ENCODE measurements around the gene SUN1. TPM values are rescaled to one million over a fixed set of nuclear protein-coding genes. Genes with fewer than 3 reads are reported as not detected.

The SUN1 gene
- total RNA-seq, 5 donors from 2014 or later (not counting 1 experiment from before 2014, with no cell fraction given) = 90.8 to 299 (median 279) TPM

GRCh38 chr7:916291-916941 lies 84.1 kb downstream of the SUN1 start:
- no peaks in the 10 kb centered on the region for H3K36me3 Mint-ChIP-seq
- peaks cover 11 to 18% (median 13%) of the 10 kb centered on the region in 3 donors for H3K4me1 Mint-ChIP-seq
- H3K27ac ChIP-seq (ENCODE audit: low read length) = no peak overlapping the region
- no peaks in the 10 kb centered on the region for H3K9me3 Mint-ChIP-seq
- CTCF ChIA-PET = no interaction called here
- no peak overlapping the region for H3K27ac Mint-ChIP-seq
- no peaks in the 10 kb centered on the region for H3K27me3 Mint-ChIP-seq
- no peaks in the 10 kb centered on the region for H3K27me3 ChIP-seq (replicated peaks in 1 of 2; ENCODE audit: control insufficient read depth in 2 of 2, extremely low read depth in 1 of 2, insufficient read depth in 2 of 2, low read length in 1 of 2)
- 92% methylated on average over 8 of the region's 17 CpGs for WGBS (ENCODE audit: insufficient coverage)
- DNase-seq = no peak
- H3K9me3 ChIP-seq = no peaks in the 10 kb centered on the region
- H3K4me1 ChIP-seq (ENCODE audit: control insufficient read depth in 1 of 2, extremely low read depth in 1 of 2, insufficient read depth in 2 of 2, low read length in 2 of 2) = peaks cover 0 to 17% of the 10 kb centered on the region in 2 experiments
- no peak overlapping the region for H3K4me3 ChIP-seq (ENCODE audit: control insufficient read depth in 1 of 2, extremely low read depth in 1 of 2, low read length in 1 of 2)
- ATAC-seq (replicated peaks in 1 of 4) = no peak
- no peak overlapping the region for H3K4me3 Mint-ChIP-seq
- POLR2A ChIA-PET = no interaction called here
- no peaks in the 10 kb centered on the region for H3K36me3 ChIP-seq (ENCODE audit: control insufficient read depth in 2 of 2, extremely low read depth in 1 of 2, insufficient read depth in 1 of 2, low read length in 1 of 2)

GRCh38 chr7:917255-918117 lies 85.2 kb downstream of the SUN1 start:
- Histone ChIP-seq H3K4me3 (ENCODE audit: control insufficient read depth in 1 of 2, extremely low read depth in 1 of 2, low read length in 1 of 2) (no peak overlapping the region), H3K4me1 (ENCODE audit: control insufficient read depth in 1 of 2, extremely low read depth in 1 of 2, insufficient read depth in 2 of 2, low read length in 2 of 2) (peaks cover 7 to 27% of the 10 kb centered on the region in 2 experiments), H3K9me3 (no peaks in the 10 kb centered on the region), H3K36me3 (ENCODE audit: control insufficient read depth in 2 of 2, extremely low read depth in 1 of 2, insufficient read depth in 1 of 2, low read length in 1 of 2) (no peaks in the 10 kb centered on the region), H3K27me3 (replicated peaks in 1 of 2; ENCODE audit: control insufficient read depth in 2 of 2, extremely low read depth in 1 of 2, insufficient read depth in 2 of 2, low read length in 1 of 2) (no peaks in the 10 kb centered on the region), H3K27ac (ENCODE audit: low read length) (no peak overlapping the region)
- no peak for DNase-seq
- ChIA-PET POLR2A (no interaction called here), CTCF (no interaction called here)
- WGBS (ENCODE audit: insufficient coverage) = 95% methylated on average over 22 of the region's 33 CpGs
- no peaks in the 10 kb centered on the region for H3K27me3 Mint-ChIP-seq
- H3K27ac Mint-ChIP-seq = no peak overlapping the region
- H3K36me3 Mint-ChIP-seq = no peaks in the 10 kb centered on the region
- H3K4me3 Mint-ChIP-seq = no peak overlapping the region
- no peaks in the 10 kb centered on the region for H3K9me3 Mint-ChIP-seq
- no peak for ATAC-seq (replicated peaks in 1 of 4)
- peaks cover 14 to 25% (median 17%) of the 10 kb centered on the region in 3 donors for H3K4me1 Mint-ChIP-seq

GRCh38 chr7:918118-918425 lies 85.8 kb downstream of the SUN1 start:
- H3K9me3 ChIP-seq = no peaks in the 10 kb centered on the region
- H3K36me3 ChIP-seq (ENCODE audit: control insufficient read depth in 2 of 2, extremely low read depth in 1 of 2, insufficient read depth in 1 of 2, low read length in 1 of 2) = no peaks in the 10 kb centered on the region
- WGBS (ENCODE audit: insufficient coverage) = 89% methylated on average over 8 of the region's 9 CpGs
- no peaks in the 10 kb centered on the region for H3K27me3 ChIP-seq (replicated peaks in 1 of 2; ENCODE audit: control insufficient read depth in 2 of 2, extremely low read depth in 1 of 2, insufficient read depth in 2 of 2, low read length in 1 of 2)
- no peak overlapping the region for H3K4me3 ChIP-seq (ENCODE audit: control insufficient read depth in 1 of 2, extremely low read depth in 1 of 2, low read length in 1 of 2)
- Mint-ChIP-seq H3K27me3 (no peaks in the 10 kb centered on the region), H3K9me3 (no peaks in the 10 kb centered on the region), H3K36me3 (no peaks in the 10 kb centered on the region), H3K27ac (no peak overlapping the region), H3K4me3 (no peak overlapping the region), H3K4me1 (peaks cover 15 to 30% (median 22%) of the 10 kb centered on the region in 3 donors)
- H3K4me1 ChIP-seq (ENCODE audit: control insufficient read depth in 1 of 2, extremely low read depth in 1 of 2, insufficient read depth in 2 of 2, low read length in 2 of 2) = peaks cover 11 to 32% of the 10 kb centered on the region in 2 experiments
- POLR2A ChIA-PET = no interaction called here
- ATAC-seq (replicated peaks in 1 of 4) (no peak), DNase-seq (no peak)
- no peak overlapping the region for H3K27ac ChIP-seq (ENCODE audit: low read length)
- CTCF ChIA-PET = no interaction called here

DNA sequence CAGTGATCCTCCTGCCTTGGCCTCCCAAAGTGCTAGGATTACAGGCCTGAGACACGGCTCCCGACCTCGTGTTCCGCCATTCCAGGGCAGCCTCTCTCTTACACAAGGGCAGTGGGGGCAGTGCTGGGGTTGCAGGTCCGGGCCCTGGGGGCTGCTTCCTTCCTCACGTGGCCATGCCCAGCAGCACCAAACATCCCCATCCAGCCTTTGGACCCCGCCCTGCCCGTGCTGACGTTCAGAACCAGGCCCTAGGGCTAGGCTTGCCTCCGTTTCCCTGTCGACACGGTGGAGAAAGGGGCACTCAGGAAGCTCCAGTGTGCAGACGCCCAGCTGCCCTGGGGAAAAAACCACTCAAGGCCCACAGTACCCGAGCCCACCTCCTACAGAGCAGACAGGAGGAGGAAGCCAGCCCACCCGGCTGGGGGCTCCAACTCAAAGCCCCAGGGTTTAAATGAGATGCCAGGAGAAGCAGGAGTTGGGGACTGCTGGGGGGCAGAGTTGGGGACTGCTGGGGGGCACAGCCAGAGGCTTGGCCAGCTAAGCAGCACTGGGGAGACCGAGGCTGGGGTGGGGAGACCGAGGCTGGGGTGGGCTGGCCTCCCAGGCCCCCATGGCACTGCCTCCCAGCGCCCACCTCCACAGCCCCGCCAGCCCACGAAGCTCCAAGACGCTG lies 86.3 kb downstream of the SUN1 start:
- H3K9me3 Mint-ChIP-seq = no peaks in the 10 kb centered on the region
- ATAC-seq (replicated peaks in 1 of 4) (no peak), DNase-seq (peak in 1 of 35 experiments; percentile 1)
- peaks cover 14 to 37% of the 10 kb centered on the region in 2 experiments for H3K4me1 ChIP-seq (ENCODE audit: control insufficient read depth in 1 of 2, extremely low read depth in 1 of 2, insufficient read depth in 2 of 2, low read length in 2 of 2)
- no peak overlapping the region for H3K4me3 ChIP-seq (ENCODE audit: control insufficient read depth in 1 of 2, extremely low read depth in 1 of 2, low read length in 1 of 2)
- no peaks in the 10 kb centered on the region for H3K36me3 Mint-ChIP-seq
- 94% methylated on average over 14 of the region's 21 CpGs for WGBS (ENCODE audit: insufficient coverage)
- ChIA-PET POLR2A (no interaction called here), CTCF (no interaction called here)
- H3K4me3 Mint-ChIP-seq = no peak overlapping the region
- H3K4me1 Mint-ChIP-seq = peaks cover 20 to 35% (median 26%) of the 10 kb centered on the region in 3 donors
- no peak overlapping the region for H3K27ac ChIP-seq (ENCODE audit: low read length)
- no peaks in the 10 kb centered on the region for H3K36me3 ChIP-seq (ENCODE audit: control insufficient read depth in 2 of 2, extremely low read depth in 1 of 2, insufficient read depth in 1 of 2, low read length in 1 of 2)
- H3K27me3 Mint-ChIP-seq = no peaks in the 10 kb centered on the region
- no peak overlapping the region for H3K27ac Mint-ChIP-seq
- no peaks in the 10 kb centered on the region for H3K9me3 ChIP-seq
- H3K27me3 ChIP-seq (replicated peaks in 1 of 2; ENCODE audit: control insufficient read depth in 2 of 2, extremely low read depth in 1 of 2, insufficient read depth in 2 of 2, low read length in 1 of 2) = no peaks in the 10 kb centered on the region

- no peaks in the 10 kb centered on the region for H3K27me3 Mint-ChIP-seq
- H3K4me1 Mint-ChIP-seq = peaks cover 21 to 35% (median 26%) of the 10 kb centered on the region in 3 donors
- ATAC-seq (replicated peaks in 1 of 4) (no peak), DNase-seq (peak in 2 of 35 experiments; percentile 2 to 17)
- no peak overlapping the region for H3K4me3 ChIP-seq (ENCODE audit: control insufficient read depth in 1 of 2, extremely low read depth in 1 of 2, low read length in 1 of 2)
- no peaks in the 10 kb centered on the region for H3K36me3 ChIP-seq (ENCODE audit: control insufficient read depth in 2 of 2, extremely low read depth in 1 of 2, insufficient read depth in 1 of 2, low read length in 1 of 2)
- 86% methylated on average over 9 of the region's 13 CpGs for WGBS (ENCODE audit: insufficient coverage)
- no peaks in the 10 kb centered on the region for H3K27me3 ChIP-seq (replicated peaks in 1 of 2; ENCODE audit: control insufficient read depth in 2 of 2, extremely low read depth in 1 of 2, insufficient read depth in 2 of 2, low read length in 1 of 2)
- peaks cover 17 to 42% of the 10 kb centered on the region in 2 experiments for H3K4me1 ChIP-seq (ENCODE audit: control insufficient read depth in 1 of 2, extremely low read depth in 1 of 2, insufficient read depth in 2 of 2, low read length in 2 of 2)
- no peaks in the 10 kb centered on the region for H3K9me3 Mint-ChIP-seq
- H3K27ac Mint-ChIP-seq = peak overlapping the region in 1 of 2 donors; percentile 62
- ChIA-PET CTCF (no interaction called here), POLR2A (no interaction called here)
- H3K27ac ChIP-seq (ENCODE audit: low read length) = no peak overlapping the region
- no peaks in the 10 kb centered on the region for H3K36me3 Mint-ChIP-seq
- H3K9me3 ChIP-seq = no peaks in the 10 kb centered on the region
- peak overlapping the region in 1 of 3 donors; percentile 35 for H3K4me3 Mint-ChIP-seq
Measured at GRCh38 chr7:919114-919442, 86.8 kb downstream of the SUN1 start.

- Histone ChIP-seq H3K9me3 (no peaks in the 10 kb centered on the region), H3K4me1 (ENCODE audit: control insufficient read depth in 1 of 2, extremely low read depth in 1 of 2, insufficient read depth in 2 of 2, low read length in 2 of 2) (peaks cover 20 to 51% of the 10 kb centered on the region in 2 experiments), H3K4me3 (ENCODE audit: control insufficient read depth in 1 of 2, extremely low read depth in 1 of 2, low read length in 1 of 2) (no peak overlapping the region), H3K36me3 (ENCODE audit: control insufficient read depth in 2 of 2, extremely low read depth in 1 of 2, insufficient read depth in 1 of 2, low read length in 1 of 2) (no peaks in the 10 kb centered on the region), H3K27ac (ENCODE audit: low read length) (no peak overlapping the region), H3K27me3 (replicated peaks in 1 of 2; ENCODE audit: control insufficient read depth in 2 of 2, extremely low read depth in 1 of 2, insufficient read depth in 2 of 2, low read length in 1 of 2) (no peaks in the 10 kb centered on the region)
- H3K36me3 Mint-ChIP-seq = no peaks in the 10 kb centered on the region
- no peak overlapping the region for H3K27ac Mint-ChIP-seq
- H3K9me3 Mint-ChIP-seq = no peaks in the 10 kb centered on the region
- H3K4me1 Mint-ChIP-seq = peaks cover 21 to 41% (median 31%) of the 10 kb centered on the region in 3 donors
- ATAC-seq (replicated peaks in 1 of 4) = no peak
- WGBS (ENCODE audit: insufficient coverage) = 98% methylated on average over 20 of the region's 26 CpGs
- no peaks in the 10 kb centered on the region for H3K27me3 Mint-ChIP-seq
- POLR2A ChIA-PET = no interaction called here
- no peak overlapping the region for H3K4me3 Mint-ChIP-seq
- peak in 2 of 35 experiments; percentile 0 to 21 for DNase-seq
- CTCF ChIA-PET = no interaction called here
Measured at GRCh38 chr7:919924-920341, 87.7 kb downstream of the SUN1 start.

All from T-cell (primary cell).